Neuronal stem cell (in vitro differentiated cells): ENCODE results near the gene ADCY10.

ENCODE experiments used
- DNase-seq: peaks from one replicate; pipeline ENCODE4 v3.0.0-alpha.2; 2013; ENCODE audit warnings: low spot score
- H2AFZ ChIP-seq: one replicate; pipeline ENCODE4 v1.6.1; 2013; ENCODE audit warnings: mild to moderate bottlenecking, low read length, inconsistent platforms
- H2AK5ac ChIP-seq: 2 replicates; pipeline ENCODE4 v1.6.1; 2013; ENCODE audit warnings: low read depth, mild to moderate bottlenecking, inconsistent platforms, low read length, moderate library complexity, mixed read lengths
- H2BK120ac ChIP-seq: 2 replicates; pipeline ENCODE4 v1.6.1; 2013; ENCODE audit warnings: low read depth, mild to moderate bottlenecking, inconsistent platforms, low read length, moderate library complexity, mixed read lengths
- H2BK12ac ChIP-seq: one replicate; pipeline ENCODE4 v1.6.1; 2013; ENCODE audit warnings: low read length, inconsistent platforms
- H2BK15ac ChIP-seq: 2 replicates; pipeline ENCODE4 v1.6.1; 2013; ENCODE audit warnings: mild to moderate bottlenecking, low read length, inconsistent platforms, mixed read lengths
- H2BK5ac ChIP-seq: one replicate; pipeline ENCODE4 v1.6.1; 2013; ENCODE audit warnings: inconsistent platforms, mild to moderate bottlenecking, low read length, moderate library complexity
- H3K14ac ChIP-seq: one replicate; pipeline ENCODE4 v1.6.1; 2013; ENCODE audit warnings: low read length, inconsistent platforms
- H3K18ac ChIP-seq: 2 replicates; pipeline ENCODE4 v1.6.1; 2013; ENCODE audit warnings: low read length, inconsistent platforms
- H3K23ac ChIP-seq: 2 replicates; pipeline ENCODE4 v1.6.1; 2013; ENCODE audit warnings: low read depth, mild to moderate bottlenecking, mixed read lengths, low read length, inconsistent platforms; ENCODE audit not compliant: poor library complexity
- H3K27ac ChIP-seq: replicated peaks from 3 replicates; pipeline ENCODE4 v1.5.1; 2013; ENCODE audit warnings: low read length, inconsistent platforms
- H3K27me3 ChIP-seq, 3 experiments: 2 replicates each; pipeline ENCODE4 v1.6.1; 2013; ENCODE audit warnings: low read length in 3 of 3, mild to moderate bottlenecking in 2 of 3, inconsistent platforms in 1 of 3, low read depth in 1 of 3, mixed read lengths in 1 of 3, moderate library complexity in 1 of 3; ENCODE audit not compliant: control insufficient read depth in 3 of 3, insufficient read depth in 3 of 3
- H3K36me3 ChIP-seq, 2 donors: replicated peaks in 1 of 2; 2 replicates each; pipeline ENCODE4 v1.6.1; 2013; ENCODE audit warnings: low read length in 2 of 2; ENCODE audit not compliant: control insufficient read depth in 2 of 2, insufficient read depth in 2 of 2
- H3K4ac ChIP-seq: 2 replicates; pipeline ENCODE4 v1.6.1; 2013; ENCODE audit warnings: inconsistent platforms, mild to moderate bottlenecking, low read length, moderate library complexity
- H3K4me1 ChIP-seq, 2 donors: 1 replicate in 1 of 2; 2 replicates in 1 of 2; pipeline ENCODE4 v1.6.1; 2013; ENCODE audit warnings: low read length in 2 of 2, low read depth in 1 of 2; ENCODE audit not compliant: control insufficient read depth in 2 of 2, insufficient read depth in 1 of 2
- H3K4me2 ChIP-seq: one replicate; pipeline ENCODE4 v1.6.1; 2013; ENCODE audit warnings: mild to moderate bottlenecking, low read length, inconsistent platforms; ENCODE audit not compliant: insufficient read depth, poor library complexity, severe bottlenecking
- H3K4me3 ChIP-seq, 2 donors: 2 replicates each; pipeline ENCODE4 v1.5.1; 2013; ENCODE audit warnings: low read length in 2 of 2, mild to moderate bottlenecking in 2 of 2, inconsistent platforms in 1 of 2, moderate library complexity in 1 of 2
- H3K79me1 ChIP-seq: one replicate; pipeline ENCODE4 v1.6.1; 2013; ENCODE audit warnings: low read depth, mild to moderate bottlenecking, inconsistent platforms, low read length, moderate library complexity
- H3K9ac ChIP-seq: one replicate; pipeline ENCODE4 v1.6.1; 2013; ENCODE audit warnings: mild to moderate bottlenecking, low read depth, low read length, inconsistent platforms; ENCODE audit not compliant: poor library complexity
- H3K9me3 ChIP-seq, 2 donors: replicated peaks in 1 of 2; 2 replicates each; pipeline versions ENCODE3 to v1.6.1; 2013; ENCODE audit warnings: low read length in 2 of 2, mild to moderate bottlenecking in 2 of 2, inconsistent platforms in 1 of 2, low read depth in 1 of 2, mixed read lengths in 1 of 2, moderate library complexity in 1 of 2; ENCODE audit not compliant: control insufficient read depth in 2 of 2, insufficient read depth in 1 of 2
- H4K8ac ChIP-seq: one replicate; pipeline ENCODE4 v1.6.1; 2013; ENCODE audit warnings: low read depth, mild to moderate bottlenecking, inconsistent platforms, low read length, moderate library complexity
- H4K91ac ChIP-seq: one replicate; pipeline ENCODE4 v1.6.1; 2013; ENCODE audit warnings: low read length, low read depth, mild to moderate bottlenecking, inconsistent platforms; ENCODE audit not compliant: poor library complexity
- WGBS, 2 donors: extraction: QIAGEN DNeasy Blood & Tissue Kit; methylation state at CpG; one replicate each; pipeline ENCODE4 v1.1.7; 2013; ENCODE audit warnings: missing lambda C conversion rate in 2 of 2, mixed read lengths in 1 of 2; ENCODE audit not compliant: insufficient read length in 2 of 2, insufficient replicate concordance in 1 of 2; ENCODE audit errors: extremely low coverage in 2 of 2; 5-methylcytosine and 5-hydroxymethylcytosine counted together

Gene ADCY10

DNA sequence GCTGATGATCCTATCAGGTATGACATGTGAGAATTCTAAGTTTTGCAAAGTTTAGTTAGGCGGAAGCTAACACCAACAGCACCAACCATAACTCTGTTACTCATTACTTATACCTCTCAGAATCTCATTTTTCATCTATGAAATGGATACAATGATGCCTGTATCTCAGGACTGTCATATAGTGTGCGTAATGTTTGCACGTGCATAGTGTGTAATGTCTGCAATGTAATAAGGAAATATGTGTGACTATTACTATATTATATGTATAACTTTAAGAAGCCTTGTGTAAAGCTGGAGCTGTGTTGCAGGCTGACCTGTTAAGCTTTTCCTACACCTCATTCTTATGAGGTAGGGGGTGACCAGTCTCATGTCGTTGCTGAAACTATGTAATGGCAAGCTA is 13.0 kb downstream of the ADCY10 start:
- Histone ChIP-seq H3K4me3 (no peak overlapping the region), H2AK5ac (no peak overlapping the region), H3K18ac (no peak overlapping the region), H2AFZ (no peak overlapping the region), H3K23ac (no peak overlapping the region), H3K9me3 (no peaks in the 10 kb centered on the region), H4K8ac (no peak overlapping the region), H3K9ac (no peak overlapping the region), H3K79me1 (no peaks in the 10 kb centered on the region), H3K36me3 (no peaks in the 10 kb centered on the region), H2BK15ac (no peak overlapping the region), H3K27ac (no peak overlapping the region), H2BK5ac (no peak overlapping the region), H3K4me1 (peaks cover 6 to 11% of the 10 kb centered on the region in 2 donors), H3K14ac (no peak overlapping the region), H3K4me2 (no peak overlapping the region), H3K4ac (no peak overlapping the region), H3K27me3 (peaks cover 0 to 1% (median 0%) of the 10 kb centered on the region in 3 experiments), H2BK12ac (no peak overlapping the region), H4K91ac (no peak overlapping the region), H2BK120ac (no peak overlapping the region)
- no CpG with 5 or more reads among the region's 4 CpGs for WGBS, 2 donors
- DNase-seq: no peak

DNA sequence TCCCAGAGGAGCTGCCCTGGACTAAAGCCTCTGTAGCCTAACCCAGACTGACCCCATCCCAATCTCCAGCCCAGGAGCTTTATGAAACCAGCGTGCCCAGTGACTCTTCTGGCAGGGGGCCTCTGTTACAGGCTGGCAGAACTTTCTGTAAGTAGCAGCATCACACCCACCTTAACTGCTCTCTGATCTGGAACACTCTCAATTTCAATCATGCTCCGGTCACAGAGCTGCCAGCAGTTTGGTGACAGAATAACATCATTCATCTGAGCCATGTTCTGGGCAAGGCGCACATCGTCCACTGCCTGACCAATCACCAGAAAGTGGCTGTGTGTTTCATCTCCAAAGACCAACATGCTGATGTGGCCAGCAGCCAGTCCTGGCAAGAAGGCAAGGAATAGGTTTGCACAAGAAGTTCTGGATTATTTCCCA is 14.7 kb downstream of the ADCY10 start:
- Histone ChIP-seq H3K9me3 (no peaks in the 10 kb centered on the region), H4K8ac (no peak overlapping the region), H3K79me1 (no peaks in the 10 kb centered on the region), H2BK120ac (peak overlapping the region; percentile 67), H4K91ac (no peak overlapping the region), H2BK12ac (no peak overlapping the region), H3K36me3 (no peaks in the 10 kb centered on the region), H3K4me3 (no peak overlapping the region), H3K23ac (peak overlapping the region; percentile 93), H2AFZ (no peak overlapping the region), H3K9ac (no peak overlapping the region), H3K27ac (no peak overlapping the region), H3K18ac (no peak overlapping the region), H2BK15ac (no peak overlapping the region), H3K4ac (no peak overlapping the region), H3K4me2 (no peak overlapping the region), H3K14ac (no peak overlapping the region), H3K4me1 (no peaks in the 10 kb centered on the region), H3K27me3 (peaks cover 0 to 3% (median 0%) of the 10 kb centered on the region in 3 experiments), H2AK5ac (no peak overlapping the region), H2BK5ac (no peak overlapping the region)
- no peak for DNase-seq
- WGBS, 2 donors: no CpG with 5 or more reads among the region's 4 CpGs

DNA sequence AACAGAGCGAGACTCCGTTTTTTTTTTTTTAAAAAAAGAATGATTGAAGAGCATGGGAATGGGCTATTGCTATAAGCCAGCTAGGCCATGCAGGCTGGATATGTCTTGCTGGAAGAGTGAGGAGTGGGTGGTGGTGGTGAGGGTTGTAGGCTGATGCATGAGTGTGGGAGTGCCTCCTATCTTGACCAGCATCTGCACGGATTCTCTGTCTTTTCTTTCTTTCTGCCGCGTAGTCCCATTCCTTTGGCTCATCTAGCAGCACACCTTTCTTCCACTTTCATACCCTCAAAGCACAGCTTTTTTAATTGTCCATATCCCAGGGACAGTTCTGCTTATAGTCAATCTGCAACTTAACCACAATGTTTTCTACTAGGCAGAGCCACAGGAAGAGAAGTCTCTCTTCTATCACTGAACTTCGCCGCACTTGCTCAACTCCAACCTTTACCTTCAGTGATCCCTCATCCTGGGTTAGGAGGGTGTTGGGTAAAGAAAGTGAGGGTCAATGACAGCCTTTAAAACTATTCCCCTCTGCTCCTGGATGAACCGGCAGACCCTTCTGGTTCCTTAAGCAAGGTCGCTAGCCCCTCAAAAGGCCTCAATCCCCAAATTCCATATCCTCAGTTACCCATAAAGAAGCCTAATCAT is 15.2 kb downstream of the ADCY10 start:
- H3K9me3 ChIP-seq: no peaks in the 10 kb centered on the region
- no peak overlapping the region for H2AFZ ChIP-seq
- H4K91ac ChIP-seq: no peak overlapping the region
- no peaks in the 10 kb centered on the region for H3K4me1 ChIP-seq
- no CpG with 5 or more reads among the region's 9 CpGs for WGBS, 2 donors
- no peaks in the 10 kb centered on the region for H3K36me3 ChIP-seq
- no peak overlapping the region for H3K4ac ChIP-seq
- no peak overlapping the region for H2AK5ac ChIP-seq
- H3K27ac ChIP-seq: no peak overlapping the region
- no peak overlapping the region for H3K9ac ChIP-seq
- H3K4me3 ChIP-seq: no peak overlapping the region
- no peaks in the 10 kb centered on the region for H3K79me1 ChIP-seq
- no peak overlapping the region for H3K18ac ChIP-seq
- H4K8ac ChIP-seq: no peak overlapping the region
- no peak overlapping the region for H2BK5ac ChIP-seq
- H2BK15ac ChIP-seq: no peak overlapping the region
- peaks cover 0 to 3% (median 0%) of the 10 kb centered on the region in 3 experiments for H3K27me3 ChIP-seq
- H2BK12ac ChIP-seq: no peak overlapping the region
- no peak overlapping the region for H3K23ac ChIP-seq
- peak overlapping the region; percentile 67 for H2BK120ac ChIP-seq
- H3K14ac ChIP-seq: no peak overlapping the region
- DNase-seq: no peak
- H3K4me2 ChIP-seq: no peak overlapping the region

DNA sequence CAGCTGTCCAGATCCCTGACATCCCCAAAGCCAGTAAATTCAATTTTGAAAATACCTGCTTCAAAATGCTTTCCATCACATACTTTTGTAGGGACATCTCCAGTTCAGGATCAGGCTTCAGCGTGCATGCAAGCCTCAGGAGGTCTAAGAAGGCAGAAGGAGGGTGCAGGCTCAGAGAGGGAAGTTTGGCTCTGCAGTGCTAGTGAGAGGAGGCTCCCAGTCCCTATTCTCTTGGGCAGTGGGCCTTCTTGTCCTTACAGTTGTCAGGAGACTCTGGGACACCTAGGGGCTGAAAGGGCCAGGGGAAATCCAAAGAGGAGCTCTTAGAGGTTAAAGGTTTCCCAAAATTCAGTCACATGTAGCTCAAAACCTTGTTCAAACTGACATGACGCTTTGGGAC is 20.1 kb downstream of the ADCY10 start:
- H3K4ac ChIP-seq: no peak overlapping the region

More for the DNA sequence above, 20.1 kb downstream of the ADCY10 start:
- no peak overlapping the region for H3K27ac ChIP-seq
- no peak overlapping the region for H2AK5ac ChIP-seq
- H3K23ac ChIP-seq: no peak overlapping the region
- no peak overlapping the region for H3K9ac ChIP-seq
- no peaks in the 10 kb centered on the region for H3K36me3 ChIP-seq
- no peak overlapping the region for H4K91ac ChIP-seq
- H2BK120ac ChIP-seq: no peak overlapping the region
- no peak overlapping the region for H3K18ac ChIP-seq
- H2AFZ ChIP-seq: no peak overlapping the region
- peaks cover 0 to 3% (median 0%) of the 10 kb centered on the region in 3 experiments for H3K27me3 ChIP-seq
- no peak overlapping the region for H2BK5ac ChIP-seq
- H3K14ac ChIP-seq: no peak overlapping the region
- H4K8ac ChIP-seq: no peak overlapping the region
- no peak overlapping the region for H3K4me3 ChIP-seq
- no peaks in the 10 kb centered on the region for H3K9me3 ChIP-seq
- WGBS, 2 donors: no CpG with 5 or more reads among the region's 2 CpGs
- no peaks in the 10 kb centered on the region for H3K4me1 ChIP-seq
- H3K79me1 ChIP-seq: no peaks in the 10 kb centered on the region
- no peak overlapping the region for H2BK12ac ChIP-seq
- H3K4me2 ChIP-seq: no peak overlapping the region
- H2BK15ac ChIP-seq: no peak overlapping the region
- no peak for DNase-seq
